M059J (cell line): ENCODE measurements around the gene GDF2. TPM values are rescaled to one million over a fixed set of nuclear protein-coding genes. Genes with fewer than 3 reads are reported as not detected.

Source experiments
- DNase-seq: peaks from one replicate; pipeline ENCODE4 v3.0.0-alpha.2; 2012; ENCODE audit warnings: low read depth
- total RNA-seq: library from RNA; depleted of rRNA; stranded (reverse); fragments of >200 nt; shearing (Covaris generic); gene quantifications from 2 replicates; pipeline ENCODE4 v1.2.3, GENCODE V29; 2014

Gene GDF2
- total RNA-seq, 1 experiment from 2014 or later: not detected

DNA sequence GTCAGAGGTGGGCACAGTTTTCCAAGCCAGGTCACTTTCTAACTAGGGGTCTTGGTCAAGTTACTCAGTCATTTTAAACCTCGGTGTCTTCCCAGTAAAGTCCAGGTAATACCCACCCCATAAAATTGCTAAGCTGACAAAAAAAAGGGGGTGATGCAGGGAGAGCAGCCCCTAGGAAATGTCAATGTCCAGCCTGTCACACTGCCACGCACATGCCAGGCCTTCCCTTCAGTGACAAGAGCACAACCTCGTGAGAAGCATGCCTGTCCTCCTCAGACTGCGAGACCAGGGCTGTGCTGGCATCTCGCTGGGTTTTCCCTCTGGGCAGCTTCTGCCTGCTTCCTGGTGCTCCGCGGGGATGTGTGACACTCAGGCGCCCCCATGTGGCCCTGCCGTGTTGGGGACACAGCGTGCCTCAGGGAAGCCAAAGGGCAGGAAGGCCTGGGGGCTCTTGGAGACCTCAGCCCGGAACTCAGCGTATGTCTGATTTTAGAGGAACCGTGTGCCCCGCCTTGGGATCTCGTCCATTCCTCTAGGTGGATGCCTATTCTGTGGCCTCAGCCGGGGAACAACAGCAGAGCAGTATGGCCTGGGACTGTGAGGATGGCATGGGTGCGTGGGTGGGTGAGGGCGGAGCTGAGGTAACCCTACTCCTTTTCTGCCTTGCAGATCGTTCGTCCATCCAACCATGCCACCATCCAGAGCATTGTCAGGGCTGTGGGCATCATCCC, 10.2 kb upstream of the GDF2 start:
- peak; percentile 68 for DNase-seq

DNA sequence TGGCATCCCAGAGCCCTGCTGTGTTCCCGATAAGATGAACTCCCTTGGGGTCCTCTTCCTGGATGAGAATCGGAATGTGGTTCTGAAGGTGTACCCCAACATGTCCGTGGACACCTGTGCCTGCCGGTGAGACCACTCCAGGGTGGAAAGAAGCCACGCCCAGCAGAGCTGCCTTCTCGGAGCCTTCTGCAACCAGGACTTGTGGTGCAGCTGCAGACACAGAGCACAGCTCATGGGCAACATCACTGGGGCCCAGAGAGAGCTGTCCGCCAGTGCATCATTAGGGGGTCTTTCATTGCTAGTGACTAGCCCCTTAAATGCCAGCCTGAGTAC, 9.6 kb upstream of the GDF2 start:
- DNase-seq: no peak

DNA sequence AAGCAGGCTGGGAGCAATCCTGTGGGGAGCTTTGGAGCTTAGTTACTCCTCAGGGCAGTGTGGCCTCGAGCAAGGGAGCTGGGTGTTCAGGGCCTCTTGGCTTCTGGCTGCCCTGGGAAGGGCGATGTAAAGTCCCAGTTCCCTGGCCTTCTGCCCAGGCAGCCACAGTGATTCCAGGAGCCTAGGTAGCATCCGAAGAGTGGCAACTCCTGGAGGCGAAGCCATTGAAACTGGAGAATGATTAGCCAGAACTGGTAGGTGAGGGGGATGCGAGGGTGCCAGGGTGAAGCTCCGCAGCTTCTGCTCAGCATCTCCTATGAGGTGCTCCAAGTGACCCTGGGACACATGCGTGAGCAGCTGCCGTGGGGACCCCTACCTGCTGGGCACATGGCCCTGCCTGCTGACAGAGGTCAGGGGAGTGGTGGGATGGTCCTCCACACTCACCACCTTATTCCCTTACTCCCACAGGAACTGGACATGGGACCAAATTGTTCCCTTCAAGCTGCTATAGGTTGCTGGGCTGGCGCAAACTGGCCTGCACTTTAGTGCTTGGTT, 7.8 kb upstream of the GDF2 start:
- no peak for DNase-seq

DNA sequence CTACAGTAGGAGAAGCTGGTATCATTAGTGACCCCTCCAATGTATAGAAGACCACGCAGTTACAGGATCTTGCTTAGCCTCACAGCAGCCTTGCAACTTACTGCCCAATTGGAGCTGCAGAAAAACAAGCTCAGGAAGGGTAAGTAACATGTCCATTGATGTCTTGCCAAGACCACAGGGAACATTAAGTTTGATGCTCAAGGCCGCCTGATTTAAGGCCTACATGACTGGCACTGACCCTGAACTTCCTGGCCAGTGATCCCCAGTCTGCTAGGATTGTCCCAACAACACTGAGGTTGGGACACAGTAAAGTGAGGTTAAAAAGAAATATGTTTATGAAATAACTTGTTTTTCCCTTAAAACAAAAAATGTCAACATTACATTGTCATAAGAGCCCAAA, 6.8 kb upstream of the GDF2 start:
- DNase-seq: no peak

DNA sequence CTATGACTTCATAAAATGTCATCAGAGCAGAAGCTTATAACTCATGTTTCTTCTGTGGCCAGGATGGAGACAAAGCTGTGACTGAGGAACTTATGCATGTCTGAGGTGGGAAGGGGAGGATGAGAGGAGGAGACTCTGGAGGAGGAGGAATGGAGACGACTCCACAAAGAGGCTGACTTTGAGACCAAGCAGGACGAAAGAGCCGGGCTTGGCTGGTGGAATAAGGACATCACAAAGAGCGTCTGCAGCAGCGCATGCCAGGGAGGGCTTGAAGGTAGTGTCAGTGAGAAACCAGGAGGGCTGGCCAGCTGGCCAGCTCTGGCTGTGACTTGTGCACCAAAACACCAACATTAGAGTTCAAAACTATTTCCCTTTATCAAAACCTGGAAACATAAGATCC, 6.1 kb upstream of the GDF2 start:
- DNase-seq: no peak

DNA sequence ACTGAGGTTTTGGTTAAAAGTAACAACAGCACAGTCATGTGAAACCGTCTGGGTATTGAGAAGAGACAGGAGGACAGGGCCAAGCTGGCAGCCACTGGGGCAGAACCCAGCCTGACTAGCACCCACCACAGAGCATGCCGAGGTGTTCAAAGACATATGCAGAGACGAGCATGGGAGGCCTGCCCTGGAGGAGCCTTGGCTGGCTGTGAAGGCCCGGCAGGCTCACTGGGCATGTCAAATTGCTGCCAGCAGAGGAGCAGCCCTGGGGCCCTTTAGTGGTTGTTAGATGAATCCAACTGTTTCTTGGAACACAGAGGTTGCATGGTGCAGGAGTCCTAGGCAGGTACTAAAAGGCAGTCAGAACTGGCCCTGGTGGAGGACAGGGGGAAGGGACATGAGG, 5.0 kb upstream of the GDF2 start:
- DNase-seq: no peak

DNA sequence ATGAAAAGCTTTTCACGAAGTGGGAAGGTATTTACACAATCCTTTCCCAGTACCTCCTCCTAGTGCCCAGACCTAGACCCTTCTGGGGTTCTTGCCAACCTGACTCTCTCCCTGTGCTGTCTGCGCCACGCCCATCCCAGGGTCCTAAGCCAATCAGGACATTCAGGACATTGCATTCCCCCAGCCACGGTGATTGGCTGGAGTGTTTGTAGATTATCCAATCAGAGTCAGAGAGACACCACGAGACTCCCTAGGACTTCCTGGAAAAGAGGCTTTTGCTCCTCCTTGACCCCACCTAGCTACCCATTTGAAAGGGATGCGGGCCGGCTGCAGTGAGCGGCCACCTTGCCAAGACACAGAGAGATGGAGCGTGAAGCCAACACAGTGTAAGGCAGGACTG, 3.5 kb upstream of the GDF2 start:
- peak; percentile 51 for DNase-seq

DNA sequence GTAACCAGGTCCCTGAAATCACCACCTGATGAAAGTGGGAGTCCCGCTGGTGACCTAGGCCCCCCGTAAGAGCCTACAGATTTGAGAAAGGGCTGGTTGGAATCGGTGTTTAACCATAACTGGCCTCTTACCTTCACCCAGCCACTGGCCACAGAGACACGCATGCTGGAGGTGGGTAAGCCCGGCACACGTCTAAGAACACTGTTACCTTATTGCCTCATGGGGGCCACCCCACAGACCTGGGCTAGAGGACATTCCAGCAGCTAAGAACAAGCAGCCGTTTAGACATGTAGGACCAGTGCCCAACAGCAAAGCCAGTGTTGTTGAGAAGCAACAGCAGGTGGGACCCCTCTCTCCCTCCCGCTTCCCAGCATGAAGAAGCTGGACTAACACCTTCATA, 2.5 kb upstream of the GDF2 start:
- DNase-seq: no peak

DNA sequence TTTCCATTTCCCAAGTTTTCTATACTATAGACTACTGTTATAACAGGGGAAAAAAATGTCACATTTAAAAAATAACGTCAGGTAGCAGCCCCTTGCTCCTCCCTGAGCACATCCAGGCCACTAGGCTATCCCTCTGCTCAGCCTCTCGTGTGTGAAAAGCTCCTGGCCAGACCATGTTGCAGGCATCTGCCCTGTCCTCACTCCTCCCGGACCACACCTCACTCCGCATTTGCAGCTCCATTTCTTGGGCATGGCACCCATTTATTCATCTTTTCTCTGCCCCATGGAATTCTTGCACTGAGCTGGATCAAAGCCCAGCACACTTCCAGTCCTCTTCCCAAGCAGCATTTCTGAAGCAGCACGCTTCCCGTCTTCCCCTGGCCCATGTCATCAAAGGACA, 1.4 kb upstream of the GDF2 start:
- no peak for DNase-seq

DNA sequence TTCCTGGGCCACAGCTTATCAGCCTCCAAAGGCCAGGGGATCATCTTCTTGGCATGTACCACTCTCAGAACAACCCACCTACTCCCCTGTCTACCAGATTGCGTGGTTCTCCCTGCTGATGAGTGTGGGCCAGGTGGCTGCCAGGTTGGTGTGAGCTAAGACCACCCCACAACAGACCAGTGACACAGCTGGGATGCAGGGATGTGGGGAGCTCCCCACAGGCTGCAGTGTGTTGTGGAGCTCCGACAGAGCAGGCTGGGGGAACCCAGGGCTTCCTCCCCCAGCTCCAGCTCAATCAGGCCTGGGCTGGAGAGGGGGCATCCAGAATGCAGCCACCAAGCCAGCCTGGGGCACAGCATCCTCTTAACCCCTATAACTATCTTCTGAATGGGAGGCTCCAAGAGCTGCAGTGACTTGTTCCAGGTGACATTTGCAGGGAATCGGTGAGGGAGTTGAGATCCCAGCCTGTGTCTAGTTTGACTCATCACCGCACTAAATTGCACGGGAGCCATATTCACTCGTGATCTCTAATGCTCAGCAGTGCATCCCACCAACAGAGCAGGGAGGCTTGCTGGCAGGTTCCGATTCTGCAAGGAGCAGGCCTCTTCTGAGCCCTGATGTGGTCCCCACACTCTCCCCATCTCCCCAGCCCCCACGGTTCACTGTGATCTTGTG, 596 bp upstream of the GDF2 start:
- no peak for DNase-seq

DNA sequence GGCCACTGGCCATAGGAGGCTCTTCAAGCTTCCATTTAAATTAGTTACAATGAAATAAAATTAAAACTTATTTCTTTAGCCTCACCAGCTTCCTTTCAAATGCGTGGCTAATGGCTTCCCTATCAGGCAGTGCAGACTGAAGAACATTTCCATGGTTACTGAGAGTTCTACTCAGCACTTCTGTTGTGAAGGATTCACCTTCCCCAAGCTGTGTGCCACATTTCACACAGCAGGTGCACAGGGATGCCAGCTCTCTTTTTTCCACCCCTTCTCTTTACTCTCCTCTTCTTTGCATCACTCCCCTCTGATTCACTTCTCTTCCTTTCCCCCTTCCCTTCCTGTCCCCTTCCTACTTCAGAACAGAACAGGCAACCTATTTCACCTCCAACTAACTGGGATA, 833 bp downstream of the GDF2 start:
- DNase-seq: no peak

DNA sequence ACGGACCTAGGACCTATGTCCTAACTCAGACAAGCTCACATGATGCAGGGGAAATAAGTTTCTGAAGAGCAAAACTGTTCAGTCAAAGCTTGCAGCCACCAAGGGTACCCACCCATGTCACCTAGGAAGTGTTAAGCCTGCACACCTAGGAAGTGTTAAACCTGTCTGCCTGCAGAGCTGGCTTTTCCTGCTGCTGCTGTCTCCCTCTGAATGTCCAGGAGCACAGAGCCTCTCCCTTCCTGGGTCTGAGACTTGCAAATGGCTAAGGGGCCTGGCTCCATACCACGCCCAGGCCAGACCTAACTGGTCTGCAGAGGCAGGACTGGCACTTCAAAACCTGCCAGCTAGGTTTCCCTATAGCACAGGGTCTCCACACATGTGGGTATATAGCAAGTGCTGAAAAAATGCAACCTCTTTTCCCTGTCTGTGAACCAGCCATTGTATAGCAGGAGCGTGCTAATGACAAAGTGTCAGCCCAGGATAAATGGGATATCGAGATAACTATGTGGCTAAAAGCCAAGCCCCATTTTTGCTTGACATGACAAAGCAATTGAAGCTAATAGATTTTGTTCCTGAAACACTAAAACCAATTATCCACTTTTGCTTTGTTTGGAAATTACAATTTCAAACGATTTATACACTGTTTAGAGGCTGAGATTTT, 1.5 kb downstream of the GDF2 start:
- DNase-seq: no peak

DNA sequence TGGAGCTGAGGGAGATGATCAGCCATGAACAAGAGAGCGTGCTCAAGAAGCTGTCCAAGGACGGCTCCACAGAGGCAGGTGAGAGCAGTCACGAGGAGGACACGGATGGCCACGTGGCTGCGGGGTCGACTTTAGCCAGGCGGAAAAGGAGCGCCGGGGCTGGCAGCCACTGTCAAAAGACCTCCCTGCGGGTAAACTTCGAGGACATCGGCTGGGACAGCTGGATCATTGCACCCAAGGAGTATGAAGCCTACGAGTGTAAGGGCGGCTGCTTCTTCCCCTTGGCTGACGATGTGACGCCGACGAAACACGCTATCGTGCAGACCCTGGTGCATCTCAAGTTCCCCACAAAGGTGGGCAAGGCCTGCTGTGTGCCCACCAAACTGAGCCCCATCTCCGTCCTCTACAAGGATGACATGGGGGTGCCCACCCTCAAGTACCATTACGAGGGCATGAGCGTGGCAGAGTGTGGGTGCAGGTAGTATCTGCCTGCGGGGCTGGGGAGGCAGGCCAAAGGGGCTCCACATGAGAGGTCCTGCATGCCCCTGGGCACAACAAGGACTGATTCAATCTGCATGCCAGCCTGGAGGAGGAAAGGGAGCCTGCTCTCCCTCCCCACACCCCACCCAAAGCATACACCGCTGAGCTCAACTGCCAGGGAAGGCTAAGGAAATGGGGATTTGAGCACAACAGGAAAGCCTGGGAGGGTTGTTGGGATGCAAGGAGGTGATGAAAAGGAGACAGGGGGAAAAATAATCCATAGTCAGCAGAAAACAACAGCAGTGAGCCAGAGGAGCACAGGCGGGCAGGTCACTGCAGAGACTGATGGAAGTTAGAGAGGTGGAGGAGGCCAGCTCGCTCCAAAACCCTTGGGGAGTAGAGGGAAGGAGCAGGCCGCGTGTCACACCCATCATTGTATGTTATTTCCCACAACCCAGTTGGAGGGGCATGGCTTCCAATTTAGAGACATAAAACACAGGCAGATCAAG, 3.3 kb downstream of the GDF2 start:
- DNase-seq: no peak

DNA sequence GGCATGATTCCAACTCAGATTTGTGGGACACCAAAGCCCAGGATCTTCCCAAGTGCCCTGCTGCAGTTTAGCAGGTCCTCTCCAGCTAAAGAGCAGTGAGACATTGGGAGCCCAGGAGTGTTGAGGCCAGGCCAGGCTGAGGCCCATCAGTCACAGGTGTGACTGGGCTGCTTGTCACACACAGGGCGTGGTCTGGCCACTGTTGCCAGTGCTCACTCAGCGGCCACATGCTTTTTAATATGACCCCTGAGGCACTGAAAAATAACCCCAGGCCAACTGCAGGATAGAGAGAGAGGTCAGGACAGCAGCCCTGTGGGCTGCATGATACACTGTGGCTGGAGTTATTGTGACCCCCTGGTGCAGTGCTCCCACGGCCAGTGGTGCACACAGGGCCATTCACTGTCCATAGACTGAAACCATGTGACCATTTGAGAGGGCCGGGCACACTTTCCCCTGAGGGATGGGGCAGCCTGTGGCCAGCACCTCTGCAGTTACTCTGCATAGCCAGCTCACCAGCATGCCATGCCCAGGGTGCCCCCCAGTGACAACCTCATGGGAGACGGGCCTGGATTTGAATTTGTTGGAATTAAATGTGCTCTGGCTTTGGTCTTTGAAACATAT, 4.2 kb downstream of the GDF2 start:
- DNase-seq: peak; percentile 30

DNA sequence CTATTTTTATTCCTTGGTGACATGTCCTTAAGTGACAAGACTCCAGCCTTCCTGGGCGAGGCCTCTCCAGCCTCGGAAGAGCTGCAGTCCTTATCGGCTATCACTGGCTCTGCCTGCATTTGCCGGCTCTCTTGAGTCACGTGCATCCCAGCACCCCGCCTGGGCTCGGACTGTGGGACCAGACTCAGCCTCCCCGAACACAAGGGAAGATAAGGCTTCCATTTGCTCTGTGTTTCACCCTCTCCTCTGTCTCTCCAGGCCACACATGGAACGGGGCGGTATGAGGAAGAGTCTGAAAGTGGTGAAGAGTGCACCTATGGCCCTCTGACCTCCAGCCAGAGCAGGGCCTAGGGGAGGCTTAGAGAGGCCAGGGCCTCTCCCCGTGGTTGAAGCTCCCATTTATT, 4.7 kb downstream of the GDF2 start:
- no peak for DNase-seq

DNA sequence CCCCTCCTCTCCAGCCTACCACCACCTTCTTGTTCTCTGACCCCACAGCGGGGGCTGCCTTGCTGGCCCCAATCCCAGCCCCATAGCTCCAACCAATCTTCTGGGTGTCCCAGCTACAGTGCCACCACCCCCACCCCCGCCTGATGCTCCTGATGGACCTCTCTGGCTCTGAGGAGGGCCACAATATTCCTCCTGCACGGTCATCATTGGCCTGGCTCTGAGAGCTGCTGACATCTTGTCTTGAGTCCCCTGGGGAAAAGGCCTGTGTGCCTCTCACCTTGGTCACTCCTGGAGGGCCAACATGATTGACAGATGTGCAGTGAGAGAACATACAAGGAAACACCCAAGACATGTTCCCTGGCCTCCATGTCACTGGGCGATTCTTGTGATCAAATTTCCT, 7.6 kb downstream of the GDF2 start:
- no peak for DNase-seq

DNA sequence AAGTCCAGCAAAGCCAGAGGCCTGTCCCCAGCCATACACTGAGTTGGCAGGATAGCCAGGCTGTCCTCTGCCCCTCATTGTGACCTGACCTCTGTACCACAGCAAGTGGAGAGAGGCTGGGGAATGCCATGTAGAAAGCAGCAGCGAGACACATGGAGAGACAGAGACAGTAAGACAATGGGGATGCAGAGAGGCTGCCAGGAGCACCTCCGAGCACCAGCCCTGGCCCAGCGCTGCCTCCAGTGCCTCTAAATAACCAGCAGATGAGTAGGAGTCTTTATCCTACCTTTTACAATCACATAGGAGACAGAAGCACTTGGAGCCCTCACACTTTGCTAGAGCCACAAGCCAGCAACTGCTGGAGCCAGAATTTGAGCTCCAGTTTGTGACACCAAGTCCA, 8.1 kb downstream of the GDF2 start:
- DNase-seq: no peak

DNA sequence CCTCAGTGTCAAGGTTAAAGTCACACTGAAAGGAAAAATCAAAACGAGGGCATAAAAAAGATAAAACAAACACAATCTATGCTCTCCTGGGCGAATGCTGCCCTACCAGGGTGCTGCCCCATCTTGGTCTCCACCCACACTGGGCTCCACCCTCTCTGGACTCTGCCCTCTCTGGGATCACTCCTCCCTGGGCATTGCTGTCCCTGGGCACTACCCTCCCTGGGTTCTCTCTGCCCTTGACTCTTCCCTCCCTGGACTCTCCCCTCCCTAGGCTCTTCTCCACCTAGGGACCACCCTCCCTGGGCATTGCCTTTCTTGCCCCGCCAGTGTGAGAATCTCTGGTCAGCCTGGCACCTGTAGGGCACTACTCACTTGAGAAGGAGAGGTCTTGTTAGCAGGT, 8.6 kb downstream of the GDF2 start:
- no peak for DNase-seq

DNA sequence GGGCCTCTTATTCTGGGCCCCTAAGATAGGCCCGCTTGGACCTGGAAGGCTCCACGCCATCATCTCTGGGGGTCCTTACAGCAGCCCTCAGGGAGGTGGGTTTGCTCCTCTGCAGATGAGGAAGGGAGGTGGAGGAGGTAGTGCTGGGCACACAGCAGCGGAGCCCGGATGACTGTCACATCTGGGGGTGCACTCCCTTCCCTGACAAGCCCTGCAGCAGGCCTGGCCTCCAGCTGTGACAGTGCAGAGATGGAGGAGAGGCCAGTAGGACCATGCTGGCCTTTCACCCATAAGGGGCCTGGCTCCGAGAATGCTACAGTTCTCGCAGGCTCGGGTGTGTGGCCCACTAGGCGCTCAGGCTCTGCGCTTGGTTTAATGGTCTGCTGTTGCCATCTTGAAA, 9.2 kb downstream of the GDF2 start:
- no peak for DNase-seq

DNA sequence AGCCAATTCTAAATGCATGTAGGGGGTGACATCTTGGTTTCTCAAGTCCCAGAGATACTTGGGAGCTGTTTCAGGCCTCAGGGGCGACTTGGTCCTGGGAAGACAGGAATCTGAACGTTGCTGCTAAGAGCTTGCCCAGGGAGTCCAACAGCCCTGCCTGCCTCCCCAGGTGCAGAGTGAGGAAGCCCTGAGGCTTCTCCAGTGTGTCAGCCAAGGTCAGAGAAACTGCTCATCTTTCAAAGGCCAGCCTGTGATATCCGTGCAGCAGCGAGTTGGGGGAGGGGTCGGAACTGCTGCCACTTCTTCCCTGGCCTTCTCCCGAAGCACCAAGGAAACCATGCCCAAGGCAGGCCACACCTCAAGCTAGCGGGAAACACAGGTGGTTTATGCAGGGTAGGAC, 9.7 kb downstream of the GDF2 start:
- peak; percentile 10 for DNase-seq

DNA sequence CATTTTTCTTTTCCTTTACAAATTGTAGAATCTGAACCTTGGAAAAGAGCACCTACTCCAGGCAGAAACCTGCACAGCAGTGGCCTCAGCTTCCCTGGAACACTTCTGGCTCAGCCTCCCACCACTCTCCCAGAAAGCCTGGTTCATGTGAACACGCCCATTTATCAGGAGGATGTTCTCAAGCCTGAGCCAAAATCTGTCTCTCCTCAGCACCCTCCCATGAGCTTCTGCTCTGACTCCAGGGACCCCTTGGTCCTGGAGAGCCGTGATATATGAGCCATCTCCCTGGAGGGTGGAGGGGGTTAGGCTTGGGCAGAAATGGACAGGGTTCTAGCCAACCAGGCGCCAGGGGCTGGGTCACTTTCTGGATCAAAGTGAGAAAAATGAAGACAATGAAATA, 10.1 kb downstream of the GDF2 start:
- no peak for DNase-seq
